Right lobe of liver (tissue), 6 donors: Measurements from ENCODE around the gene KRT28. TPM values are rescaled to one million over a fixed set of nuclear protein-coding genes. Genes with fewer than 3 reads are reported as not detected.
A peak's percentile ranks its signal among the peaks of the same experiment; 100 is the strongest.

Experiments
- ATAC-seq, 4 donors: fragments of 200-7000 bp; cut with Tn5 transposase; one replicate each; pipeline ENCODE4 v1.9.1; 2020; ENCODE audit warnings: mild to moderate bottlenecking in 4 of 4, moderate library complexity in 4 of 4
- DNase-seq, 3 donors: peaks; one replicate each; pipeline ENCODE4 v3.0.0-alpha.2; 2020
- H3K27ac ChIP-seq, 3 donors: fragments of 200-600 bp; one replicate each; pipeline ENCODE4 v1.8.0; 2022
- H3K27me3 ChIP-seq, 2 donors: fragments of 200-600 bp; one replicate each; pipeline ENCODE4 v1.8.0; 2022
- H3K36me3 ChIP-seq, 4 donors: fragments of 200-600 bp; sonication (generic) in 1 of 4; one replicate each; pipeline versions ENCODE4 v1.5.1 to v1.8.0; 2017 to 2022; ENCODE audit warnings: control low read depth in 1 of 4
- H3K4me1 ChIP-seq, 4 donors: fragments of 200-600 bp; sonication (generic) in 1 of 4; one replicate each; pipeline versions ENCODE4 v1.5.1 to v1.8.0; 2017 to 2022; ENCODE audit warnings: control low read depth in 1 of 4
- H3K4me3 ChIP-seq, 3 donors: fragments of 200-600 bp; one replicate each; pipeline ENCODE4 v1.8.0; 2022
- H3K9me3 ChIP-seq, 4 donors: fragments of 200-600 bp; sonication (generic) in 1 of 4; one replicate each; pipeline versions ENCODE4 v1.5.1 to v1.8.0; 2017 to 2022; ENCODE audit warnings: control low read depth in 1 of 4
- POLR2A ChIP-seq: fragments of 450-650 bp; IDR thresholded peaks from one replicate; pipeline ENCODE4 v1.6.1; 2017; ENCODE audit warnings: antibody characterized with exemption, mild to moderate bottlenecking
- WGBS: methylation state at CpG from one replicate; pipeline ENCODE4 v1.1.6; 2018; ENCODE audit warnings: low coverage, low lambda C conversion rate; ENCODE audit not compliant: insufficient coverage; ENCODE audit errors: missing lambda C conversion rate; 5-methylcytosine and 5-hydroxymethylcytosine counted together
- intact Hi-C, 2 donors: fragments of 100-400 bp; cut with DNase I; formaldehyde crosslinking; loops; one replicate each; pipeline versions ENCODE4 v1.11.2 to v1.14.1; 2022
- total RNA-seq, 6 experiments: library from RNA; depleted of rRNA in 2 of 6; stranded (reverse); fragments of >200 nt in 2 of 6; fragmentation: NEBNext Ultra II Directional in 3 of 6; extraction: Animal tissue kit (Norgen Biotek cat#: 25700) in 3 of 6; gene quantifications; one replicate each; pipeline versions ENCODE4 v1.1.0 to v1.2.4, GENCODE V29; 2016 to 2023
- TF ChIP-seq, protein P1 (sequence below), 4 donors: fragments of 200-600 bp in 3 of 4; fragments of 450-650 bp in 1 of 4; IDR thresholded peaks; one replicate each; pipeline versions ENCODE4 v1.5.1 to v1.8.0; 2016 to 2022; ENCODE audit warnings: antibody characterized with exemption in 4 of 4, mild to moderate bottlenecking in 2 of 4
- donor health status: DM: no; HTN: yes; CAD: no.
- donor health status: DM: no; HTN: no; CAD: no.
- donor health status: DM: no; HTN: no; CAD: no.
- donor health status: DM: no; HTN: yes; CAD: no.
- donor health status: DM: no; HTN: yes; CAD: no.

The KRT28 gene
- total RNA-seq, 6 experiments from 2014 or later, result not detected

DNA sequence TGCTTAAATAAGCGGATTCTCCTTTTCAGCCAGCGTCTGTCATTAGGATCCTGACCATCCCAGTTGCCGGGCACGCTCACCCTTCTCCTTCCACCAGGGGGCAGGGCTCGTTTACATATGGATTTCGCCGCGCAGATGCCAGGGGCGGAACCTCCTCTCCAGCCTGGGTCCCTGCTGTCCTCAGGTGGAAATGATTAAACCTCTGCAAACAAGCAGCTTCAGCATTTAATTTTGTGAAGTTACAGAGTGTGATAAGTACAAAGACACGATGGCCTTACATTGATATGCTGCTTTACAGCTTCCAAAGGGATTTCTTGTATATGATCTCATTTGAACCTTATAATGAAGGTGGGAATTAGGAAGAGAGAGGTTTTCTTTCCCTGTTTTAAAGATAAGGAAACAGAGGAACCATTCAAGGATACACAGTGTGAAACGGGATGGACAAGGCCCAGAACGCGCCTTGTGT is 3.9 kb upstream of the KRT28 start:
- Histone ChIP-seq H3K4me1 (peaks cover 0 to 5% (median 0%) of the 10 kb centered on the region in 4 donors), H3K9me3 (no peaks in the 10 kb centered on the region), H3K27ac (no peak overlapping the region), H3K4me3 (no peak overlapping the region), H3K27me3 (no peaks in the 10 kb centered on the region), H3K36me3 (no peaks in the 10 kb centered on the region)
- TF ChIP-seq, protein P1, sequence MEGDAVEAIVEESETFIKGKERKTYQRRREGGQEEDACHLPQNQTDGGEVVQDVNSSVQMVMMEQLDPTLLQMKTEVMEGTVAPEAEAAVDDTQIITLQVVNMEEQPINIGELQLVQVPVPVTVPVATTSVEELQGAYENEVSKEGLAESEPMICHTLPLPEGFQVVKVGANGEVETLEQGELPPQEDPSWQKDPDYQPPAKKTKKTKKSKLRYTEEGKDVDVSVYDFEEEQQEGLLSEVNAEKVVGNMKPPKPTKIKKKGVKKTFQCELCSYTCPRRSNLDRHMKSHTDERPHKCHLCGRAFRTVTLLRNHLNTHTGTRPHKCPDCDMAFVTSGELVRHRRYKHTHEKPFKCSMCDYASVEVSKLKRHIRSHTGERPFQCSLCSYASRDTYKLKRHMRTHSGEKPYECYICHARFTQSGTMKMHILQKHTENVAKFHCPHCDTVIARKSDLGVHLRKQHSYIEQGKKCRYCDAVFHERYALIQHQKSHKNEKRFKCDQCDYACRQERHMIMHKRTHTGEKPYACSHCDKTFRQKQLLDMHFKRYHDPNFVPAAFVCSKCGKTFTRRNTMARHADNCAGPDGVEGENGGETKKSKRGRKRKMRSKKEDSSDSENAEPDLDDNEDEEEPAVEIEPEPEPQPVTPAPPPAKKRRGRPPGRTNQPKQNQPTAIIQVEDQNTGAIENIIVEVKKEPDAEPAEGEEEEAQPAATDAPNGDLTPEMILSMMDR (IDR thresholded peaks at IDR 0.05), result peak; percentile 86 to 92 (median 89)
- no peak for TF ChIP-seq POLR2A
- intact Hi-C loops, result loop anchor here in 1 of 2 donors (10.0 kb wide), 1 partner anchor 851 kb away; no protein-coding TSS in a partner anchor
- 11% methylated on average over 13 of the region's 13 CpGs for WGBS
- ATAC-seq, result peak; percentile 99 to 100 (median 100)
- peak; percentile 77 to 82 (median 82) for DNase-seq

DNA sequence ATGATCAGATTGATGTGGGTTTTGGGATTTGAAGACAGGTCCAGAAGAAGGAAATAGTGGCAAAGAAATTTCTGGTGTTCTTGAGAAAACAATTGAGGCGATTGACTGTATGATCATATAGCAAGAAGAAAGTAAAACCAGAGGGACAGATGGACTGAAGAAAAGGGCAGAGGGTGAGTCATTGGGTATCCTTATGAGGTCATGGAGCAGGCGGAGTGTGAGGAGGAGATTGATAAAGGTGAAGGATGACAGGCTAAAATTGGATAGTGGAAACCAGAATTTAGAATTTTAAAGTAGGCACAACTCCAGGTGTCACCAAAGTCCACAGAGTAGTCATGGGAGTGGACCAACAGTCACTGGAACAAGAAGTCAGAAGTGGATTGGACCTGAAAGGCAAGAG is 1.4 kb upstream of the KRT28 start:
- H3K4me1 ChIP-seq, result peaks cover 0 to 5% (median 0%) of the 10 kb centered on the region in 4 donors
- no peak overlapping the region for H3K27ac ChIP-seq
- no peaks in the 10 kb centered on the region for H3K36me3 ChIP-seq
- H3K27me3 ChIP-seq, result no peaks in the 10 kb centered on the region
- 33% methylated on average over 2 of the region's 2 CpGs for WGBS
- no peaks in the 10 kb centered on the region for H3K9me3 ChIP-seq
- H3K4me3 ChIP-seq, result no peak overlapping the region
- DNase-seq (no peak), ATAC-seq (no peak)
- intact Hi-C loops, result loop anchor here in 1 of 2 donors (10.0 kb wide), 1 partner anchor 854 kb away; no protein-coding TSS in a partner anchor
- no peak for TF ChIP-seq POLR2A
- TF ChIP-seq, protein P1 (IDR thresholded peaks at IDR 0.05), result no peak

DNA sequence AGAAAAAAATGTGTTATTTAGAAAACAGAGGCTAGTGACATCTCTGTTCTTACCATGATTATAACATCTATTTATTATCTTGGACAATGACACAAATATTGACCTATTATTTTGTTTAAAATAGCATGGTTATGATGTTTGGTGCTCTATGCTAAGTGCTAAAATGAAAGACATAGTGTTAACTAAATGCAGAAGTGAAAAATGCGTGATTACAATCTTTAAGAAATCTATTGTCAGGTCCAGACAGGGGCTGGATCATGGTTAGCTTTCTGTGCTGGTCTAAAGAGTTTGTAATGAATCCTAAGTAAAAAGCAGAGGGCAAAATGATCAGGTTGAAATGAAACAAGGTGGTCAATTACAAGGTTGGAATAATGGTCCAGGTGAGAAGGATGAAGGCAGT is 622 bp upstream of the KRT28 start:
- peaks cover 0 to 5% (median 0%) of the 10 kb centered on the region in 4 donors for H3K4me1 ChIP-seq
- TF ChIP-seq, protein P1 (IDR thresholded peaks at IDR 0.05), result no peak
- TF ChIP-seq POLR2A, result no peak
- ATAC-seq (no peak), DNase-seq (no peak)
- H3K4me3 ChIP-seq, result no peak overlapping the region
- H3K27me3 ChIP-seq, result no peaks in the 10 kb centered on the region
- no peak overlapping the region for H3K27ac ChIP-seq
- no peaks in the 10 kb centered on the region for H3K9me3 ChIP-seq
- 33% methylated on average over 1 of the region's 1 CpG for WGBS
- intact Hi-C loops, result loop anchor here in 1 of 2 donors (10.0 kb wide), 1 partner anchor 854 kb away; no protein-coding TSS in a partner anchor
- H3K36me3 ChIP-seq, result no peaks in the 10 kb centered on the region

DNA sequence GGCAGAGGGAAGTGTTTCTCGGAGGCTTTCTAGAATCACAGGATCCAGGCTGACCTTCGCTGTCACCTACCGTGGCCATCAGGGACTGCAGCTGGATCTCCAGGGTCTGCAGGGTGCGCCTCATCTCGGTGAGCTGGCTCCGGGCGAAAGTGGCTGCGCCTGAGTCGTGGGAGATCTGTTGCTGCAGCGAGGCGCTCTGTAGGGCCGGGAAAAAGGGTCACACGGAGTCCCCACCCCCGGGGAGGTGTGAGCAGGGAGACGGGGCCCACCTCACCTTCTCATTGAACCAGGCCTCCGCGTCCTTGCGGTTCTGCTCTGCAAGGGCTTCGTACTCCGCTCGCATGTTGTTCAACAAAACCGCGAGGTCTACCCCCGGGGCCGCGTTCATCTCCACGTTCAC is 2.9 kb downstream of the KRT28 start:
- Histone ChIP-seq H3K9me3 (no peaks in the 10 kb centered on the region), H3K27ac (no peak overlapping the region), H3K27me3 (no peaks in the 10 kb centered on the region), H3K4me1 (no peaks in the 10 kb centered on the region), H3K36me3 (no peaks in the 10 kb centered on the region), H3K4me3 (no peak overlapping the region)
- no peak for TF ChIP-seq POLR2A
- TF ChIP-seq, protein P1 (IDR thresholded peaks at IDR 0.05), result no peak
- intact Hi-C loops, result no loop called here
- DNase-seq (no peak), ATAC-seq (no peak)
- 90% methylated on average over 11 of the region's 27 CpGs for WGBS
